Measurements from ENCODE around the gene TREML2. TPM values are rescaled to one million over a fixed set of nuclear protein-coding genes. Genes with fewer than 3 reads are reported as not detected.

The TREML2 gene
- total and polyA plus RNA-seq, 2 of the 8 experiments (the other 6 are each of a cell fraction or from before 2014, with no cell fraction given): 0.09 to 0.18 TPM

DNA sequence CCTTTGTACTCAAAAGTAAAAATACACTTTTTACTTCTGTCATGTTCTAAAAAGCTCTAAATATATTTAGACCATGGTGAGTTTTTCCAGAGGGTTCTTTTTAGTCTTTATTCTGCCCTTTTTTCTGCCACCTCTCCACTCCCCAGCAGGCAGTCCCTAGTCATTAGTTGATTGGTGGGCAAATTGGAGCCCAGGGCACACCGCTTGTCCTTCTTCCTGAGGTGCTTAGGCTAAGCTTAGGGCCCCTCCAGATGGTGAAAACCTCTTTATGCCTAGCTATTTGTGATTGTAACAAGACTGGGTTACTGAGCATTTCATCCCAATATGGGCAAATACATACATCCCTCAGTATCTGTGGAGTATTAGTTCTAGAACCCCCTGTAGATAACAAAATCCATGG lies 53.0 kb downstream of the TREML2 start:
- no peaks in the 10 kb centered on the region for H4K20me1 ChIP-seq (replicated peaks in 1 of 2; ENCODE audit: control insufficient read depth in 1 of 2, insufficient read depth in 2 of 2, low read length in 2 of 2)
- no peak for FAIRE-seq
- CTCF ChIA-PET (ENCODE audit: partially characterized antibody): interaction anchor here (0.9 to 1.4 kb wide), 2 partner anchors 33 to 44 kb away, joined by 3 to 5 read pairs; no protein-coding TSS in a partner anchor
- H2BK20ac ChIP-seq (ENCODE audit: low read length): no peak overlapping the region
- H2BK5ac ChIP-seq (ENCODE audit: low read depth, low read length): no peak overlapping the region
- H3K79me2 ChIP-seq (ENCODE audit: control insufficient read depth in 1 of 2, insufficient read depth in 2 of 2, low read length in 2 of 2): no peaks in the 10 kb centered on the region
- no peak overlapping the region for H4K8ac ChIP-seq (ENCODE audit: extremely low read depth, insufficient read depth, low read length)
- no peak overlapping the region for H3K14ac ChIP-seq (ENCODE audit: insufficient read length)
- H3K27ac ChIP-seq (ENCODE audit: low read depth, low read length): no peak overlapping the region
- TF ChIP-seq ZNF274 (IDR thresholded peaks at IDR 0.05; ENCODE audit: borderline replicate concordance, extremely low read depth, low read length): no peak
- TF ChIP-seq, protein P1, sequence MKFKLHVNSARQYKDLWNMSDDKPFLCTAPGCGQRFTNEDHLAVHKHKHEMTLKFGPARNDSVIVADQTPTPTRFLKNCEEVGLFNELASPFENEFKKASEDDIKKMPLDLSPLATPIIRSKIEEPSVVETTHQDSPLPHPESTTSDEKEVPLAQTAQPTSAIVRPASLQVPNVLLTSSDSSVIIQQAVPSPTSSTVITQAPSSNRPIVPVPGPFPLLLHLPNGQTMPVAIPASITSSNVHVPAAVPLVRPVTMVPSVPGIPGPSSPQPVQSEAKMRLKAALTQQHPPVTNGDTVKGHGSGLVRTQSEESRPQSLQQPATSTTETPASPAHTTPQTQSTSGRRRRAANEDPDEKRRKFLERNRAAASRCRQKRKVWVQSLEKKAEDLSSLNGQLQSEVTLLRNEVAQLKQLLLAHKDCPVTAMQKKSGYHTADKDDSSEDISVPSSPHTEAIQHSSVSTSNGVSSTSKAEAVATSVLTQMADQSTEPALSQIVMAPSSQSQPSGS (IDR thresholded peaks at IDR 0.05; ENCODE audit: low read length): no peak
- TF ChIP-seq POLR2A (IDR thresholded peaks at IDR 0.05; ENCODE audit: control extremely low read depth in 1 of 2, low read depth in 2 of 2, low read length in 2 of 2): no peak
- no peak for TF ChIP-seq CBX8 (IDR thresholded peaks at IDR 0.05; ENCODE audit: borderline replicate concordance, low read depth, low read length)
- TF ChIP-seq KDM4A (IDR thresholded peaks at IDR 0.05; ENCODE audit: low read depth, low read length, severe bottlenecking): no peak
- no peak for TF ChIP-seq TCF12 (IDR thresholded peaks at IDR 0.05; ENCODE audit: low read depth, low read length)
- TF ChIP-seq CHD1 (IDR thresholded peaks at IDR 0.05; ENCODE audit: low read depth, low read length): no peak
- no peak for TF ChIP-seq SIN3A (conservative IDR thresholded peaks at IDR 0.05 in 1 of 2, IDR thresholded peaks at IDR 0.05 in 1 of 2; ENCODE audit: low read depth in 1 of 2, low read length in 2 of 2)
- TF ChIP-seq SAP30 (IDR thresholded peaks at IDR 0.05; ENCODE audit: insufficient read depth, insufficient replicate concordance, low read length): no peak
- no peak for TF ChIP-seq ASH2L (IDR thresholded peaks at IDR 0.05; ENCODE audit: low read length)
- no peak for TF ChIP-seq TAF7 (optimal IDR thresholded peaks at IDR 0.05; ENCODE audit: borderline replicate concordance, low read depth, low read length)
- TF ChIP-seq PHF8 (conservative IDR thresholded peaks at IDR 0.05; ENCODE audit: low read depth, low read length): no peak
- no peak for TF ChIP-seq HDAC6 (IDR thresholded peaks at IDR 0.05; ENCODE audit: low read depth, low read length)
- H3K9me3 ChIP-seq (ENCODE audit: insufficient read depth in 2 of 2, low read depth in 1 of 2, low read length in 1 of 2): no peaks in the 10 kb centered on the region
- 89% methylated on average over 1 of the region's 1 CpG; no CpG with 5 or more reads in 1 of the 2 experiments for WGBS, 2 experiments (ENCODE audit: extremely low coverage in 1 of 2, insufficient coverage in 1 of 2, insufficient read length in 1 of 2, insufficient replicate concordance in 2 of 2, low coverage in 1 of 2, low lambda C conversion rate in 2 of 2, missing lambda C conversion rate in 1 of 2)
- H2BK120ac ChIP-seq (replicated peaks; ENCODE audit: low read depth, low read length): no peak overlapping the region
- 0 out of 2 replicates have a peak, but pooled peaks cover 3% of the 10 kb centered on the region for H3K23me2 ChIP-seq (ENCODE audit: low read depth, low read length)
- H3K23ac ChIP-seq (ENCODE audit: insufficient read length): no peak overlapping the region
- no peak for DNase-seq (ENCODE audit: low read depth in 1 of 2, low spot score in 2 of 2)
- H3K79me1 ChIP-seq (ENCODE audit: low read depth, low read length): no peaks in the 10 kb centered on the region
- no peak overlapping the region for H3K4me2 ChIP-seq (ENCODE audit: insufficient read depth in 1 of 2, low read depth in 2 of 2, low read length in 2 of 2)
- no peak overlapping the region for H3K18ac ChIP-seq (ENCODE audit: extremely low read depth, low read length)
- no peaks in the 10 kb centered on the region for H3K36me3 ChIP-seq (ENCODE audit: control insufficient read depth in 2 of 4, insufficient read depth in 4 of 4, low read length in 3 of 4)
- H2BK12ac ChIP-seq (ENCODE audit: low read depth, low read length): no peak overlapping the region
- no peak overlapping the region for H3K4me3 ChIP-seq (ENCODE audit: extremely low read depth in 1 of 4, insufficient read depth in 2 of 4, low read depth in 3 of 4, low read length in 4 of 4)
- no peak overlapping the region for H2BK15ac ChIP-seq (ENCODE audit: low read length)
- POLR2A ChIA-PET (ENCODE audit: partially characterized antibody): no interaction called here
- no peak overlapping the region for H4K91ac ChIP-seq (replicated peaks; ENCODE audit: insufficient read length, low read length)
- no peak overlapping the region for H2AFZ ChIP-seq (ENCODE audit: low read length)
- no peak overlapping the region for H3K4ac ChIP-seq (replicated peaks; ENCODE audit: insufficient read length, low read depth, low read length)
- no peak overlapping the region for H2AK5ac ChIP-seq (ENCODE audit: low read depth, low read length)
- H3K56ac ChIP-seq (replicated peaks; ENCODE audit: insufficient read length, low read depth, low read length): no peak overlapping the region
- H3K4me1 ChIP-seq (replicated peaks in 1 of 4; ENCODE audit: control insufficient read depth in 3 of 4, insufficient read depth in 4 of 4, low read length in 3 of 4): no peaks in the 10 kb centered on the region
- no peak overlapping the region for H4K5ac ChIP-seq (ENCODE audit: insufficient read length, low read depth, low read length)
- no peaks in the 10 kb centered on the region for H3K27me3 ChIP-seq (replicated peaks in 1 of 4; ENCODE audit: control insufficient read depth in 3 of 4, extremely low read depth in 1 of 4, insufficient read depth in 3 of 4, low read length in 3 of 4)
- H3K9ac ChIP-seq (replicated peaks in 1 of 4; ENCODE audit: extremely low read depth in 1 of 4, low read depth in 3 of 4, low read length in 3 of 4): no peak overlapping the region
